Measurements from ENCODE around the gene LHFPL2.

LHFPL2 gene

GRCh38 chr5:78613756-78614155 is 34.8 kb downstream of the LHFPL2 start:
- DNase-seq = no peak

GRCh38 chr5:78613151-78613533 is 35.4 kb downstream of the LHFPL2 start:
- no peak for DNase-seq

- DNase-seq = no peak
Measured at GRCh38 chr5:78612227-78613150, 36.1 kb downstream of the LHFPL2 start.

GRCh38 chr5:78611126-78611605 is 37.4 kb downstream of the LHFPL2 start:
- DNase-seq = no peak

GRCh38 chr5:78610636-78611035 is 37.9 kb downstream of the LHFPL2 start:
- DNase-seq = no peak

- no peak for DNase-seq
Measured at GRCh38 chr5:78610163-78610583, 38.4 kb downstream of the LHFPL2 start.

- DNase-seq = no peak
Measured at GRCh38 chr5:78607864-78608263, 40.7 kb downstream of the LHFPL2 start.

- DNase-seq = no peak
Measured at GRCh38 chr5:78606241-78606640, 42.3 kb downstream of the LHFPL2 start.

GRCh38 chr5:78605611-78606010 is 43.0 kb downstream of the LHFPL2 start:
- DNase-seq = no peak

- DNase-seq = no peak
Measured at GRCh38 chr5:78604689-78605285, 43.8 kb downstream of the LHFPL2 start.

- DNase-seq = no peak
Measured at GRCh38 chr5:78603636-78604175, 44.9 kb downstream of the LHFPL2 start.

GRCh38 chr5:78602400-78602799 is 46.2 kb downstream of the LHFPL2 start:
- no peak for DNase-seq

GRCh38 chr5:78601559-78602314 is 46.8 kb downstream of the LHFPL2 start:
- DNase-seq = no peak

GRCh38 chr5:78600687-78601414 is 47.7 kb downstream of the LHFPL2 start:
- DNase-seq = no peak

GRCh38 chr5:78598973-78599372 is 49.6 kb downstream of the LHFPL2 start:
- DNase-seq = no peak

GRCh38 chr5:78597974-78598371 is 50.6 kb downstream of the LHFPL2 start:
- DNase-seq = no peak

- DNase-seq = no peak
Measured at GRCh38 chr5:78597068-78597973, 51.3 kb downstream of the LHFPL2 start.

GRCh38 chr5:78595458-78595921 is 53.1 kb downstream of the LHFPL2 start:
- no peak for DNase-seq

- no peak for DNase-seq
Measured at GRCh38 chr5:78594610-78595457, 53.7 kb downstream of the LHFPL2 start.

- no peak for DNase-seq
Measured at GRCh38 chr5:78594021-78594420, 54.6 kb downstream of the LHFPL2 start.
